HCT116 (cell line): ENCODE data around the gene KRTAP10-1. TPM values are rescaled to one million over a fixed set of nuclear protein-coding genes. Genes with fewer than 3 reads are reported as not detected.
A peak's percentile ranks its signal among the peaks of the same experiment; 100 is the strongest.
"Not testable (repeated sequence)": the region's sequence is repeated elsewhere in the genome, so short reads cannot be mapped to it uniquely, and the experiment has no call there.

Experiments used
- ATAC-seq: fragments of 200-7000 bp; cut with Tn5 transposase; 2 replicates; pipeline ENCODE4 v1.9.1; 2020; ENCODE audit warnings: mild to moderate bottlenecking, moderate library complexity
- BruUV-seq: library from RNA; stranded (reverse); fragments of 400-500 nt; replicated peaks from 2 replicates; lab custom pipeline; 2021; lab: Mats Ljungman, UMichigan
- CTCF ChIA-PET: fragments of 300-600 bp; sonication (Branson Sonifier 250); formaldehyde crosslinking; loops from one replicate; lab custom pipeline; 2021; ENCODE audit warnings: antibody characterized with exemption; lab: Charles Lee
- POLR2A ChIA-PET: fragments of 300-600, 350-600 bp; sonication (Branson Sonifier 250); formaldehyde crosslinking; loops from one replicate; lab custom pipeline; 2021; ENCODE audit warnings: antibody characterized with exemption; lab: Charles Lee
- RAD21 ChIA-PET, 2 experiments: fragments of 300-600 bp; sonication (Branson Sonifier 250); formaldehyde crosslinking; loops; one replicate each; lab custom pipeline; 2023; ENCODE audit warnings: low total read pairs in 2 of 2; ENCODE audit not compliant: uncharacterized antibody in 2 of 2, unreplicated experiment in 2 of 2, low non-redundant PET in 1 of 2; lab: Charles Lee
- DNase-seq: peaks from one replicate; pipeline ENCODE4 v3.0.0-alpha.2; 2010; ENCODE audit warnings: low read depth, low spot score
- H2AFZ ChIP-seq: fragments of 200-600 bp; shearing (Covaris generic), sonication (generic); 2 replicates; pipeline ENCODE4 v1.6.1; 2017; ENCODE audit warnings: low read depth, mixed run types, mixed read lengths, antibody characterized with exemption, low read length; ENCODE audit not compliant: poor library complexity, severe bottlenecking
- H3K27ac ChIP-seq: 2 replicates; pipeline ENCODE4 v1.5.1; 2012; ENCODE audit warnings: low read depth, low read length
- H3K27me3 ChIP-seq: fragments of 200-600 bp; sonication (generic); 2 replicates; pipeline ENCODE4 v1.6.1; 2016; ENCODE audit warnings: mixed run types, low read length, mixed read lengths; ENCODE audit not compliant: insufficient read depth
- H3K36me3 ChIP-seq, 2 experiments: fragments of 200-500 bp in 1 of 2; fragments of 200-600 bp in 1 of 2; sonication (Bioruptor generic) in 1 of 2; sonication (generic) in 1 of 2; 2 replicates each; pipeline versions ENCODE4 v1.5.1 to v1.6.1; 2014 to 2016; ENCODE audit warnings: low read length in 2 of 2, inconsistent platforms in 1 of 2, mixed read lengths in 1 of 2, mixed run types in 1 of 2; ENCODE audit not compliant: insufficient read depth in 2 of 2, control insufficient read depth in 1 of 2
- H3K4me1 ChIP-seq, 2 experiments: fragments of 200-600 bp in 1 of 2; sonication (generic) in 1 of 2; 2 replicates each; pipeline versions ENCODE4 v1.5.1 to v1.6.1; 2012 to 2017; ENCODE audit warnings: low read length in 2 of 2, inconsistent platforms in 1 of 2, mild to moderate bottlenecking in 1 of 2, mixed read lengths in 1 of 2, mixed run types in 1 of 2, moderate library complexity in 1 of 2; ENCODE audit not compliant: insufficient read depth in 2 of 2, control insufficient read depth in 1 of 2
- H3K4me2 ChIP-seq: fragments of 200-600 bp; sonication (generic); 2 replicates; pipeline ENCODE4 v1.6.1; 2017; ENCODE audit warnings: mixed run types, low read length, mixed read lengths
- H3K4me3 ChIP-seq, 2 experiments: fragments of 200-600 bp in 1 of 2; sonication (generic) in 1 of 2; replicated peaks in 1 of 2; 2 replicates each; pipeline ENCODE4 v1.5.1; 2011 to 2016; ENCODE audit warnings: low read length in 2 of 2, control low read depth in 1 of 2, low read depth in 1 of 2, mild to moderate bottlenecking in 1 of 2, mixed read lengths in 1 of 2, mixed run types in 1 of 2
- H3K79me2 ChIP-seq: fragments of 200-600 bp; sonication (generic); 2 replicates; pipeline ENCODE4 v1.6.1; 2017; ENCODE audit warnings: mild to moderate bottlenecking, mixed run types, low read length, moderate library complexity, mixed read lengths; ENCODE audit not compliant: insufficient read depth
- H3K9ac ChIP-seq: fragments of 200-600 bp; sonication (generic); 2 replicates; pipeline ENCODE4 v1.6.1; 2016; ENCODE audit warnings: low read length, mixed read lengths
- H3K9me2 ChIP-seq: fragments of 200-600 bp; sonication (generic), shearing (Covaris generic); 2 replicates; pipeline ENCODE4 v1.6.1; 2017; ENCODE audit warnings: mixed run types, mild to moderate bottlenecking, moderate library complexity; ENCODE audit not compliant: insufficient read depth
- H3K9me3 ChIP-seq, 2 experiments: fragments of 200-500 bp in 1 of 2; fragments of 200-600 bp in 1 of 2; sonication (Bioruptor generic) in 1 of 2; sonication (generic) in 1 of 2; 2 replicates each; pipeline ENCODE4 v1.6.1; 2014 to 2017; ENCODE audit warnings: low read length in 2 of 2, mixed read lengths in 2 of 2, inconsistent platforms in 1 of 2, low read depth in 1 of 2, mild to moderate bottlenecking in 1 of 2, mixed run types in 1 of 2, moderate library complexity in 1 of 2; ENCODE audit not compliant: control insufficient read depth in 1 of 2, insufficient read depth in 1 of 2
- H4K20me1 ChIP-seq: fragments of 200-600 bp; sonication (generic), shearing (Covaris generic); 2 replicates; pipeline ENCODE4 v1.6.1; 2017; ENCODE audit warnings: mixed run types, mild to moderate bottlenecking, moderate library complexity; ENCODE audit not compliant: insufficient read depth
- ATF3 ChIP-seq: IDR thresholded peaks from 2 replicates; pipeline ENCODE4 v1.6.1; 2012
- CTCF ChIP-seq, 3 experiments: fragments of 200-600 bp in 1 of 3; sonication (generic) in 1 of 3; IDR thresholded peaks in 2 of 3; conservative IDR thresholded peaks in 1 of 3; 2 replicates each; pipeline ENCODE4 v1.5.1; 2012 to 2017; ENCODE audit warnings: low read depth in 2 of 3, low read length in 2 of 3, antibody characterized with exemption in 1 of 3, borderline replicate concordance in 1 of 3, control low read depth in 1 of 3, mild to moderate bottlenecking in 1 of 3, mixed read lengths in 1 of 3, mixed run types in 1 of 3, moderate library complexity in 1 of 3; ENCODE audit not compliant: insufficient read depth in 1 of 3
- EGR1 ChIP-seq: IDR thresholded peaks from 2 replicates; pipeline ENCODE4 v1.6.1; 2012; ENCODE audit warnings: low read depth
- EZH2 ChIP-seq: fragments of 200-600 bp; sonication (generic); IDR thresholded peaks from 2 replicates; pipeline ENCODE4 v1.6.1; 2017; ENCODE audit warnings: antibody characterized with exemption, mixed run types
- SRF ChIP-seq: IDR thresholded peaks from 2 replicates; pipeline ENCODE4 v1.6.1; 2012; ENCODE audit warnings: low read depth
- YY1 ChIP-seq: IDR thresholded peaks from 2 replicates; pipeline ENCODE4 v1.6.1; 2011; ENCODE audit warnings: low read length, low read depth, moderate library complexity, mild to moderate bottlenecking; ENCODE audit not compliant: insufficient replicate concordance; ENCODE audit errors: extremely low read depth
- ZBTB33 ChIP-seq: IDR thresholded peaks from 2 replicates; pipeline ENCODE4 v1.6.1; 2011; ENCODE audit warnings: mild to moderate bottlenecking, low read length, moderate library complexity; ENCODE audit not compliant: insufficient replicate concordance; ENCODE audit errors: extremely low read depth
- ZNF274 ChIP-seq: fragments of 200-500 bp; sonication (Bioruptor generic); IDR thresholded peaks from 2 replicates; pipeline ENCODE4 v1.6.1; 2014; ENCODE audit warnings: mild to moderate bottlenecking, low read depth, low read length, inconsistent platforms
- intact Hi-C: fragments of 100-400 bp; cut with micrococcal nuclease; formaldehyde crosslinking; loops from 2 replicates; pipeline ENCODE4 v1.10.0; 2022
- total RNA-seq: library from RNA; stranded (reverse); gene quantifications from one replicate; pipeline ENCODE4 v1.2.1, GENCODE V29; 2021; ENCODE audit not compliant: unreplicated experiment

Gene KRTAP10-1
- total RNA-seq, 1 experiment from 2014 or later, result not detected

- H3K9me3 ChIP-seq, result peaks cover 0 to 4% of the 10 kb centered on the region in 2 experiments; a peak in 2 of 4 replicates
- H3K4me1 ChIP-seq, result peaks cover 0 to 3% of the 10 kb centered on the region in 2 experiments; a peak in 1 of 4 replicates
- DNase-seq, result no peak
- no peak overlapping the region for H2AFZ ChIP-seq
- ChIA-PET POLR2A (no interaction called here), CTCF (no interaction called here), RAD21 (no interaction called here)
- no peak overlapping the region for H3K4me3 ChIP-seq
- H3K27me3 ChIP-seq, result peaks cover 6% of the 10 kb centered on the region; the same call in 1 of the 2 replicates
- no peak for TF ChIP-seq ZBTB33
- TF ChIP-seq EGR1, result no peak
- TF ChIP-seq SRF, result no peak
- TF ChIP-seq YY1, result no peak
- 0 out of 6 replicates have a peak, but pooled peaks of 1 of the 3 experiments have one; percentile 10 for TF ChIP-seq CTCF (IDR thresholded peaks at IDR 0.05 in 2 of 3, conservative IDR thresholded peaks at IDR 0.05 in 1 of 3; ENCODE audit: borderline replicate concordance in 1 of 3, insufficient read depth in 1 of 3, low read depth in 2 of 3, low read length in 2 of 3)
- TF ChIP-seq ATF3, result no peak
- TF ChIP-seq ZNF274, result no peak
- TF ChIP-seq EZH2, result no peak
- peak overlapping the region; percentile 23 for H3K4me2 ChIP-seq
- H3K36me3 ChIP-seq, result no peaks in the 10 kb centered on the region
- no peak overlapping the region for H3K27ac ChIP-seq
- no TSS peak for BruUV-seq
- H3K79me2 ChIP-seq, result no peaks in the 10 kb centered on the region
- no peaks in the 10 kb centered on the region for H3K9me2 ChIP-seq
- intact Hi-C loops, result no loop called here
- no peaks in the 10 kb centered on the region for H4K20me1 ChIP-seq
- H3K9ac ChIP-seq, result no peak overlapping the region
- ATAC-seq, result peak; percentile 73
Observed at GRCh38 chr21:44574457-44575306, 34.7 kb upstream of the KRTAP10-1 start.

- BruUV-seq, H3K9me3 ChIP-seq, H3K4me3 ChIP-seq, RAD21 ChIA-PET, ATAC-seq, H3K4me1 ChIP-seq, POLR2A ChIA-PET, H3K9me2 ChIP-seq, H3K36me3 ChIP-seq, DNase-seq, H3K27me3 ChIP-seq, H3K79me2 ChIP-seq, H4K20me1 ChIP-seq, H3K9ac ChIP-seq, H2AFZ ChIP-seq, intact Hi-C loops, H3K27ac ChIP-seq, CTCF ChIA-PET: not testable (repeated sequence)
- peak within 1 kb of the TSS; percentile 23 for H3K4me2 ChIP-seq
Observed at GRCh38 chr21:44573630-44574456, 33.8 kb upstream of the KRTAP10-1 start, which contains the start of gene KRTAP10-4. TSS of gene KRTAP10-4 (plus strand) at chr21:44573729. CDS start at chr21:44573759, 30 bp downstream.
